ENCODE results near the gene PRKD2.

DNA sequence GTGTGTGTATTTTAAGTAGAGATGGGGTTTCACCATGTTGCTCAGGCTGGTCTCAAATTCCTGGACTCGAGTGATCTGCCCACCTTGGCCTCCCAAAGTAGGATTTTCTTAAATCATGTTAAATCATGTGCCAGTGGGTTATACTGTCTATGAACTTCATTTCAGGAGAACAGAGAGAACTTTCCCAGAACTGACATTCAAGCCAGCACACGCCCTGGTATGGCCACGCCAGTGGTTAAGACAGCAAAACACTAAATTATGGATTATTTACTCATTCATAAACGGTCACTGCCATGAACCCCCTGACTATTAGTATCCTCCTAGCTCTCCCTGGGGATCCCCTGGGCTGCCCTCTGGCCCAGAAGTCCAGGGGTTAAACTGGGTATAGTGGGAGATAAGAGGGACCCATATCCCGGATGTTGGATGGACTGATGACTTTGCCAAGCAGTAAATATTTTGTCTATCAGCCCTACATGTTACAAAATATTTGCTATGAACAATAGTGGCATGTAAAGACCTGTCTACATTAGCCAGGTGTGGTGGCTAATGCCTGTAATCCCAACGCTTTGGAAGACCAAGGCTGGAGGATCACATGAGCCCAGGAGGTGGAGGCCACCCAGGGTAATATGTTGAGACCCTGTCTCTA, 45.5 kb upstream of the PRKD2 start:
- TF ChIP-seq CTCF (IDR thresholded peaks at IDR 0.05) (no peak), POLR2A (IDR thresholded peaks at IDR 0.05) (no peak)

All from esophagus squamous epithelium (tissue), 4 donors.